ENCODE measurements around the gene SIM1.

DNA sequence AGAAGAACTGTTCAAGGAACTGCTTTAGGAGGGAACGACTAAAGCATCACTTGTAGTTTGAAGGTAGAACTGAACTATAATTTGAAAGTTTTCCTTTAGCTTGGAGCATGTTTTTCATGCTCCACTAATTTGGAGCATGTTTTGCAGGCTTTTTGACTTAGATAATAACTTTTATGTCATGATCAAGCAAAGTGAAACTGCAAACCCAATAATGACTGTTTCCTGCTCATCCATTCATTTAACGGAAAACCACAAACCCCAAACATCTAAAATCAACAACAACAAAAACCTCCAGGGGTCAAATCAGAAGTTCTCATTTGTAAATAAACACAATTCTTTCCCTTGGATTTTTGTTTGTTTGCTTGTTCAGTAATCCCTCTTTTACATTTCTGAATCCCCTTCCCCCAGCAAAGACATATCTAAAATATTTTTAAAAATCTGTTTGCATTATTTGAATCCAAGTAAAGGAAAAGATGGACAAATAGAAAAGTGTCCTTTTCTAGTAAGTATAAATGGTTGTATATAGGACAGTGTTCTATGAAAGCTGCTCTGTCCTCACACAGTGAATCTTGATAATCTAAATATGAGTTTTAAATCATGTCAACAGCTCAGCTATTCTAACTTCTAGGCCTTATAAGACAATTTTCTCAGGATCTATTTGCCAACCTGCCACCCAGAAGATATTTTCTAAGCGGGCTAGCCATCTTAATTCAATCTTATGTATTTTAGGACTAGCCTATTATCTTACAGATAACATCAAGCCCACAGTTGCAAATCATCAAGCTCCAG, 2.6 kb downstream of the SIM1 start:
- TF ChIP-seq, protein P1, sequence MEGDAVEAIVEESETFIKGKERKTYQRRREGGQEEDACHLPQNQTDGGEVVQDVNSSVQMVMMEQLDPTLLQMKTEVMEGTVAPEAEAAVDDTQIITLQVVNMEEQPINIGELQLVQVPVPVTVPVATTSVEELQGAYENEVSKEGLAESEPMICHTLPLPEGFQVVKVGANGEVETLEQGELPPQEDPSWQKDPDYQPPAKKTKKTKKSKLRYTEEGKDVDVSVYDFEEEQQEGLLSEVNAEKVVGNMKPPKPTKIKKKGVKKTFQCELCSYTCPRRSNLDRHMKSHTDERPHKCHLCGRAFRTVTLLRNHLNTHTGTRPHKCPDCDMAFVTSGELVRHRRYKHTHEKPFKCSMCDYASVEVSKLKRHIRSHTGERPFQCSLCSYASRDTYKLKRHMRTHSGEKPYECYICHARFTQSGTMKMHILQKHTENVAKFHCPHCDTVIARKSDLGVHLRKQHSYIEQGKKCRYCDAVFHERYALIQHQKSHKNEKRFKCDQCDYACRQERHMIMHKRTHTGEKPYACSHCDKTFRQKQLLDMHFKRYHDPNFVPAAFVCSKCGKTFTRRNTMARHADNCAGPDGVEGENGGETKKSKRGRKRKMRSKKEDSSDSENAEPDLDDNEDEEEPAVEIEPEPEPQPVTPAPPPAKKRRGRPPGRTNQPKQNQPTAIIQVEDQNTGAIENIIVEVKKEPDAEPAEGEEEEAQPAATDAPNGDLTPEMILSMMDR (IDR thresholded peaks at IDR 0.05; ENCODE audit: control extremely low read depth in 1 of 3, insufficient read depth in 1 of 3, low read depth in 1 of 3, low read length in 3 of 3): no peak
- TF ChIP-seq SIN3A (conservative IDR thresholded peaks at IDR 0.05 in 1 of 2, IDR thresholded peaks at IDR 0.05 in 1 of 2; ENCODE audit: low read depth in 1 of 2, low read length in 2 of 2) (no peak), EZH2 (IDR thresholded peaks at IDR 0.05; ENCODE audit: low read depth, low read length, severe bottlenecking) (no peak), ASH2L (IDR thresholded peaks at IDR 0.05; ENCODE audit: low read length) (no peak), KDM1A (IDR thresholded peaks at IDR 0.05; ENCODE audit: borderline replicate concordance, low read length) (no peak)
